HuH-7.5 (cell line): Measurements from ENCODE around the gene SLC22A13.
"Not testable (repeated sequence)": the region's sequence is repeated elsewhere in the genome, so short reads cannot be mapped to it uniquely, and the experiment has no call there.

Experiments used
- DNase-seq: peaks from one replicate; pipeline ENCODE4 v3.0.0; 2011; ENCODE audit warnings: low spot score

The SLC22A13 gene

GRCh38 chr3:38306941-38307340 is 41.3 kb downstream of the SLC22A13 start:
- no peak for DNase-seq

GRCh38 chr3:38307599-38307998 is 42.0 kb downstream of the SLC22A13 start:
- no peak for DNase-seq

- DNase-seq = no peak
These were observed 42.8 kb downstream of the SLC22A13 start for GRCh38 chr3:38308456-38308855.

GRCh38 chr3:38311476-38311875 is 45.9 kb downstream of the SLC22A13 start:
- DNase-seq = no peak

GRCh38 chr3:38311941-38312340 is 46.3 kb downstream of the SLC22A13 start:
- no peak for DNase-seq

GRCh38 chr3:38312356-38312755 is 46.7 kb downstream of the SLC22A13 start:
- DNase-seq = no peak

- DNase-seq = no peak
These were observed 47.7 kb downstream of the SLC22A13 start for GRCh38 chr3:38313263-38313662.

GRCh38 chr3:38313695-38314094 is 48.1 kb downstream of the SLC22A13 start:
- DNase-seq = no peak

- DNase-seq = no peak
These were observed 48.6 kb downstream of the SLC22A13 start for GRCh38 chr3:38314112-38314763.

- no peak for DNase-seq
These were observed 49.3 kb downstream of the SLC22A13 start for GRCh38 chr3:38314764-38315487.

GRCh38 chr3:38315488-38316230 is 50.0 kb downstream of the SLC22A13 start:
- DNase-seq = no peak

- no peak for DNase-seq
These were observed 51.0 kb downstream of the SLC22A13 start for GRCh38 chr3:38316356-38317191.

- no peak for DNase-seq
These were observed 51.7 kb downstream of the SLC22A13 start for GRCh38 chr3:38317192-38317759.

GRCh38 chr3:38318766-38319671 is 53.4 kb downstream of the SLC22A13 start:
- DNase-seq = no peak

GRCh38 chr3:38320638-38321037 is 55.0 kb downstream of the SLC22A13 start:
- not testable (repeated sequence) for DNase-seq

- no peak for DNase-seq
These were observed 57.4 kb downstream of the SLC22A13 start for GRCh38 chr3:38323060-38323459.

GRCh38 chr3:38325256-38325655 is 59.6 kb downstream of the SLC22A13 start:
- DNase-seq = no peak

- no peak for DNase-seq
These were observed 61.9 kb downstream of the SLC22A13 start for GRCh38 chr3:38327335-38328009.
